HG03045 (cell line): ENCODE data around the gene ITIH1.

Source experiments
- ATAC-seq: cut with Tn5 transposase; IDR thresholded peaks from one replicate; pipeline ENCODE4 v1.9.1; 2021; ENCODE audit warnings: mild to moderate bottlenecking, moderate library complexity; ENCODE audit not compliant: unreplicated experiment

ITIH1 gene

GRCh38 chr3:52790337-52790736 lies 12.9 kb downstream of the ITIH1 start:
- ATAC-seq = no peak

GRCh38 chr3:52790741-52791140 lies 13.3 kb downstream of the ITIH1 start:
- ATAC-seq = no peak

GRCh38 chr3:52791366-52791765 lies 14.0 kb downstream of the ITIH1 start:
- no peak for ATAC-seq

- ATAC-seq = no peak
Observed at GRCh38 chr3:52791928-52792327, 14.5 kb downstream of the ITIH1 start.

- ATAC-seq = no peak
Observed at GRCh38 chr3:52792413-52792812, 15.0 kb downstream of the ITIH1 start.

- ATAC-seq = no peak
Observed at GRCh38 chr3:52792961-52793695, 15.7 kb downstream of the ITIH1 start.

GRCh38 chr3:52793702-52794611 lies 16.6 kb downstream of the ITIH1 start:
- no peak for ATAC-seq

- ATAC-seq = no peak
Observed at GRCh38 chr3:52794612-52795099, 17.3 kb downstream of the ITIH1 start, which contains the start of gene ITIH3. Gene ITIH3, plus strand, starts transcription at chr3:52794796. Its CDS starts 8 bp downstream, at chr3:52794804.

- ATAC-seq = no peak
Observed at GRCh38 chr3:52795298-52795900, 18.0 kb downstream of the ITIH1 start.

GRCh38 chr3:52796411-52796810 lies 19.0 kb downstream of the ITIH1 start:
- ATAC-seq = no peak

- no peak for ATAC-seq
Observed at GRCh38 chr3:52798376-52798977, 21.1 kb downstream of the ITIH1 start.

- ATAC-seq = no peak
Observed at GRCh38 chr3:52798978-52799476, 21.6 kb downstream of the ITIH1 start.

- no peak for ATAC-seq
Observed at GRCh38 chr3:52800079-52800478, 22.7 kb downstream of the ITIH1 start.

GRCh38 chr3:52801839-52802238 lies 24.4 kb downstream of the ITIH1 start:
- ATAC-seq = no peak

- ATAC-seq = no peak
Observed at GRCh38 chr3:52805270-52806039, 28.1 kb downstream of the ITIH1 start.

GRCh38 chr3:52809149-52809548 lies 31.8 kb downstream of the ITIH1 start:
- ATAC-seq = no peak

GRCh38 chr3:52809662-52810377 lies 32.4 kb downstream of the ITIH1 start:
- ATAC-seq = no peak

GRCh38 chr3:52810923-52811322 lies 33.5 kb downstream of the ITIH1 start:
- ATAC-seq = no peak

- ATAC-seq = no peak
Observed at GRCh38 chr3:52811452-52812011, 34.1 kb downstream of the ITIH1 start.
